Karpas-422 (cell line): ENCODE data around the gene LMO2. TPM values are rescaled to one million over a fixed set of nuclear protein-coding genes. Genes with fewer than 3 reads are reported as not detected.
"Not testable (repeated sequence)": the region's sequence is repeated elsewhere in the genome, so short reads cannot be mapped to it uniquely, and the experiment has no call there.

Experiments
- DNase-seq: peaks from one replicate; pipeline ENCODE4 v3.0.0-alpha.2; 2015
- H2AFZ ChIP-seq: fragments of 200-600 bp; sonication (generic); 2 replicates; pipeline ENCODE4 v1.6.1; 2014; ENCODE audit warnings: antibody characterized with exemption, low read length, mixed read lengths
- H3K27ac ChIP-seq: fragments of 200-600 bp; sonication (generic); 2 replicates; pipeline ENCODE4 v1.5.1; 2014; ENCODE audit warnings: mild to moderate bottlenecking, low read length, moderate library complexity
- H3K27me3 ChIP-seq: fragments of 200-600 bp; sonication (generic); 2 replicates; pipeline ENCODE4 v1.6.1; 2014; ENCODE audit warnings: low read length, mixed read lengths
- H3K36me3 ChIP-seq: fragments of 200-600 bp; sonication (generic); 2 replicates; pipeline ENCODE4 v1.6.1; 2014; ENCODE audit warnings: low read length, mixed read lengths; ENCODE audit not compliant: insufficient read depth
- H3K4me1 ChIP-seq: fragments of 200-600 bp; sonication (generic); 2 replicates; pipeline ENCODE4 v1.6.1; 2014; ENCODE audit warnings: mild to moderate bottlenecking, low read length, mixed read lengths
- H3K4me2 ChIP-seq: fragments of 200-600 bp; sonication (generic); 2 replicates; pipeline ENCODE4 v1.6.1; 2014; ENCODE audit warnings: low read length, low read depth, mild to moderate bottlenecking; ENCODE audit not compliant: poor library complexity, severe bottlenecking
- H3K4me3 ChIP-seq: fragments of 200-600 bp; sonication (generic); 2 replicates; pipeline ENCODE4 v1.5.1; 2014; ENCODE audit warnings: mild to moderate bottlenecking, antibody characterized with exemption, low read length, mixed read lengths
- H3K79me2 ChIP-seq: fragments of 200-600 bp; sonication (generic); 2 replicates; pipeline ENCODE4 v1.6.1; 2014; ENCODE audit warnings: mild to moderate bottlenecking, low read length, mixed read lengths
- H3K9ac ChIP-seq: fragments of 200-600 bp; sonication (generic); 2 replicates; pipeline ENCODE4 v1.6.0; 2014; ENCODE audit warnings: low read length
- H3K9me2 ChIP-seq: fragments of 200-600 bp; sonication (generic), shearing (Covaris generic); replicated peaks from 2 replicates; pipeline ENCODE4 v1.6.0; 2014; ENCODE audit warnings: mild to moderate bottlenecking, low read length, moderate library complexity; ENCODE audit not compliant: insufficient read depth
- H3K9me3 ChIP-seq: fragments of 300-700, 200-600 bp; sonication (generic); 2 replicates; pipeline ENCODE4 v1.6.1; 2014; ENCODE audit warnings: low read length, mixed read lengths
- H4K20me1 ChIP-seq: fragments of 200-600 bp; sonication (generic); 2 replicates; pipeline ENCODE4 v1.6.1; 2014; ENCODE audit warnings: mild to moderate bottlenecking, antibody characterized with exemption, low read length, low read depth; ENCODE audit not compliant: insufficient read depth
- total RNA-seq: library from RNA; depleted of rRNA; stranded (reverse); fragments of >200 nt; shearing (Covaris generic); gene quantifications from 2 replicates; pipeline ENCODE4 v1.2.3, GENCODE V29; 2014; ENCODE audit warnings: low replicate concordance

LMO2 gene
- total RNA-seq, 1 experiment from 2014 or later, result 0.34 TPM

- H3K27ac ChIP-seq, result no peak overlapping the region
These were observed 33.9 kb downstream of the LMO2 start for GRCh38 chr11:33857933-33858371.

GRCh38 chr11:33855500-33855899 lies 36.4 kb downstream of the LMO2 start:
- H3K9me3 ChIP-seq, result no peaks in the 10 kb centered on the region
- DNase-seq, result no peak
- H4K20me1 ChIP-seq, result no peaks in the 10 kb centered on the region
- H3K79me2 ChIP-seq, result no peaks in the 10 kb centered on the region
- H3K9ac ChIP-seq, result no peak overlapping the region
- H3K4me2 ChIP-seq, result no peak overlapping the region
- H3K4me3 ChIP-seq, result no peak overlapping the region
- H3K27ac ChIP-seq, result no peak overlapping the region
- H2AFZ ChIP-seq, result no peak overlapping the region
- H3K36me3 ChIP-seq, result no peaks in the 10 kb centered on the region
- no peaks in the 10 kb centered on the region for H3K27me3 ChIP-seq
- no peaks in the 10 kb centered on the region for H3K9me2 ChIP-seq
- H3K4me1 ChIP-seq, result no peaks in the 10 kb centered on the region

More at GRCh38 chr11:33857933-33858371, 33.9 kb downstream of the LMO2 start:
- H3K4me3 ChIP-seq, result no peak overlapping the region
- no peaks in the 10 kb centered on the region for H3K79me2 ChIP-seq
- H3K9me3 ChIP-seq, result no peaks in the 10 kb centered on the region
- H3K9ac ChIP-seq, result no peak overlapping the region
- no peaks in the 10 kb centered on the region for H3K4me1 ChIP-seq
- H4K20me1 ChIP-seq, result no peaks in the 10 kb centered on the region
- no peak overlapping the region for H2AFZ ChIP-seq
- DNase-seq, result peak; percentile 94
- no peaks in the 10 kb centered on the region for H3K27me3 ChIP-seq
- H3K36me3 ChIP-seq, result no peaks in the 10 kb centered on the region
- H3K4me2 ChIP-seq, result no peak overlapping the region
- no peaks in the 10 kb centered on the region for H3K9me2 ChIP-seq

- Histone ChIP-seq H3K79me2 (no peaks in the 10 kb centered on the region), H3K9ac (no peak overlapping the region), H3K27ac (no peak overlapping the region), H3K9me2 (no peaks in the 10 kb centered on the region), H3K27me3 (no peaks in the 10 kb centered on the region), H2AFZ (no peak overlapping the region), H3K4me1 (no peaks in the 10 kb centered on the region), H3K9me3 (no peaks in the 10 kb centered on the region), H4K20me1 (no peaks in the 10 kb centered on the region), H3K36me3 (no peaks in the 10 kb centered on the region), H3K4me2 (no peak overlapping the region), H3K4me3 (no peak overlapping the region)
- no peak for DNase-seq
These were observed 43.0 kb downstream of the LMO2 start for GRCh38 chr11:33848717-33849390.

- H3K4me1 ChIP-seq, result no peaks in the 10 kb centered on the region
- no peak overlapping the region for H3K4me2 ChIP-seq
- no peaks in the 10 kb centered on the region for H3K9me2 ChIP-seq
- H3K36me3 ChIP-seq, result no peaks in the 10 kb centered on the region
- H3K27ac ChIP-seq, result no peak overlapping the region
- no peaks in the 10 kb centered on the region for H3K79me2 ChIP-seq
- H3K4me3 ChIP-seq, result no peak overlapping the region
- H3K9me3 ChIP-seq, result no peaks in the 10 kb centered on the region
- no peaks in the 10 kb centered on the region for H3K27me3 ChIP-seq
- no peak overlapping the region for H2AFZ ChIP-seq
- H3K9ac ChIP-seq, result no peak overlapping the region
- no peaks in the 10 kb centered on the region for H4K20me1 ChIP-seq
- DNase-seq, result no peak
These were observed 44.6 kb downstream of the LMO2 start for GRCh38 chr11:33847251-33847650.

- no peaks in the 10 kb centered on the region for H4K20me1 ChIP-seq
- no peak overlapping the region for H3K9ac ChIP-seq
- H3K36me3 ChIP-seq, result no peaks in the 10 kb centered on the region
- no peak overlapping the region for H3K4me2 ChIP-seq
- no peaks in the 10 kb centered on the region for H3K9me2 ChIP-seq
- H3K9me3 ChIP-seq, result no peaks in the 10 kb centered on the region
- H3K79me2 ChIP-seq, result no peaks in the 10 kb centered on the region
- no peak overlapping the region for H2AFZ ChIP-seq
- no peaks in the 10 kb centered on the region for H3K4me1 ChIP-seq
- H3K27ac ChIP-seq, result no peak overlapping the region
- H3K4me3 ChIP-seq, result no peak overlapping the region
- H3K27me3 ChIP-seq, result no peaks in the 10 kb centered on the region
- no peak for DNase-seq
These were observed 47.6 kb downstream of the LMO2 start for GRCh38 chr11:33844236-33844635.

GRCh38 chr11:33843018-33843417 lies 48.9 kb downstream of the LMO2 start:
- Histone ChIP-seq H3K27me3 (no peaks in the 10 kb centered on the region), H3K4me2 (no peak overlapping the region), H3K9ac (no peak overlapping the region), H3K27ac (no peak overlapping the region), H3K9me3 (no peaks in the 10 kb centered on the region), H3K9me2 (no peaks in the 10 kb centered on the region), H4K20me1 (no peaks in the 10 kb centered on the region), H3K79me2 (no peaks in the 10 kb centered on the region), H2AFZ (no peak overlapping the region), H3K4me1 (no peaks in the 10 kb centered on the region), H3K36me3 (no peaks in the 10 kb centered on the region), H3K4me3 (no peak overlapping the region)
- no peak for DNase-seq

GRCh38 chr11:33842236-33842915 lies 49.5 kb downstream of the LMO2 start:
- H3K4me1 ChIP-seq, result no peaks in the 10 kb centered on the region
- no peaks in the 10 kb centered on the region for H3K9me3 ChIP-seq
- no peak for DNase-seq
- H3K9me2 ChIP-seq, result no peaks in the 10 kb centered on the region
- no peaks in the 10 kb centered on the region for H3K27me3 ChIP-seq
- no peak overlapping the region for H3K27ac ChIP-seq
- H3K4me2 ChIP-seq, result no peak overlapping the region
- H4K20me1 ChIP-seq, result no peaks in the 10 kb centered on the region
- H3K79me2 ChIP-seq, result no peaks in the 10 kb centered on the region
- H3K9ac ChIP-seq, result no peak overlapping the region
- H3K36me3 ChIP-seq, result no peaks in the 10 kb centered on the region
- no peak overlapping the region for H2AFZ ChIP-seq
- H3K4me3 ChIP-seq, result no peak overlapping the region

GRCh38 chr11:33838234-33838633 lies 53.6 kb downstream of the LMO2 start:
- H3K79me2 ChIP-seq, H3K4me2 ChIP-seq, H3K4me1 ChIP-seq, H3K27me3 ChIP-seq, H3K9ac ChIP-seq, H2AFZ ChIP-seq, DNase-seq, H4K20me1 ChIP-seq, H3K4me3 ChIP-seq, H3K9me2 ChIP-seq, H3K9me3 ChIP-seq, H3K36me3 ChIP-seq, H3K27ac ChIP-seq: not testable (repeated sequence)
